ENCODE data around the gene TPSG1. TPM values are rescaled to one million over a fixed set of nuclear protein-coding genes. Genes with fewer than 3 reads are reported as not detected.

TPSG1 gene
- total and polyA plus RNA-seq, 2 of the 13 experiments (the other 11 are each of a cell fraction or from before 2014, with no cell fraction given) = not detected

GRCh38 chr16:1177750-1178149 lies 47.3 kb downstream of the TPSG1 start:
- ChIA-PET CTCF (ENCODE audit: low intra/inter-chr PET ratio, low total read pairs) (no interaction called here), POLR2A (no interaction called here)
- in situ Hi-C loops (cut with HindIII; ENCODE audit: extremely low pct_ligation_motif_present, low pct_unique_long_range_greater_than_20kb) = no loop called here
- ATAC-seq (no peak), FAIRE-seq (no peak), DNase-seq (ENCODE audit: low spot score) (no peak)
- Histone ChIP-seq H3K9me3 (ENCODE audit: low read length) (no peaks in the 10 kb centered on the region), H3K4me3 (replicated peaks in 1 of 3; ENCODE audit: insufficient read depth in 1 of 3, low read depth in 2 of 3, low read length in 3 of 3) (no peak overlapping the region), H3K9ac (ENCODE audit: insufficient read depth, low read depth, low read length) (no peak overlapping the region), H3K4me2 (ENCODE audit: low read depth, low read length) (no peak overlapping the region), H3K79me2 (ENCODE audit: insufficient read depth, low read length) (no peaks in the 10 kb centered on the region), H3K4me1 (ENCODE audit: insufficient read depth, low read length) (peaks cover 44% of the 10 kb centered on the region), H4K20me1 (ENCODE audit: insufficient read depth, low read length) (peaks cover 9% of the 10 kb centered on the region; the same call in 1 of the 2 replicates), H3K27me3 (ENCODE audit: control insufficient read depth in 1 of 2, insufficient read depth in 2 of 2, low read length in 2 of 2) (peaks cover 0 to 59% of the 10 kb centered on the region in 2 experiments), H3K27ac (ENCODE audit: extremely low read length, insufficient read depth, low read length) (no peak overlapping the region), H2AFZ (ENCODE audit: low read length) (no peak overlapping the region), H3K36me3 (replicated peaks in 1 of 2; ENCODE audit: control insufficient read depth in 1 of 2, insufficient read depth in 2 of 2, low read length in 2 of 2) (no peaks in the 10 kb centered on the region)
- 25% methylated on average over 8 of the region's 13 CpGs for WGBS (ENCODE audit: low lambda C conversion rate)
- intact Hi-C loops (cut with micrococcal nuclease; ENCODE audit: unreplicated experiment) = no loop called here
- no TSS peak for BruUV-seq (replicated peaks)
- TF ChIP-seq, protein P1, sequence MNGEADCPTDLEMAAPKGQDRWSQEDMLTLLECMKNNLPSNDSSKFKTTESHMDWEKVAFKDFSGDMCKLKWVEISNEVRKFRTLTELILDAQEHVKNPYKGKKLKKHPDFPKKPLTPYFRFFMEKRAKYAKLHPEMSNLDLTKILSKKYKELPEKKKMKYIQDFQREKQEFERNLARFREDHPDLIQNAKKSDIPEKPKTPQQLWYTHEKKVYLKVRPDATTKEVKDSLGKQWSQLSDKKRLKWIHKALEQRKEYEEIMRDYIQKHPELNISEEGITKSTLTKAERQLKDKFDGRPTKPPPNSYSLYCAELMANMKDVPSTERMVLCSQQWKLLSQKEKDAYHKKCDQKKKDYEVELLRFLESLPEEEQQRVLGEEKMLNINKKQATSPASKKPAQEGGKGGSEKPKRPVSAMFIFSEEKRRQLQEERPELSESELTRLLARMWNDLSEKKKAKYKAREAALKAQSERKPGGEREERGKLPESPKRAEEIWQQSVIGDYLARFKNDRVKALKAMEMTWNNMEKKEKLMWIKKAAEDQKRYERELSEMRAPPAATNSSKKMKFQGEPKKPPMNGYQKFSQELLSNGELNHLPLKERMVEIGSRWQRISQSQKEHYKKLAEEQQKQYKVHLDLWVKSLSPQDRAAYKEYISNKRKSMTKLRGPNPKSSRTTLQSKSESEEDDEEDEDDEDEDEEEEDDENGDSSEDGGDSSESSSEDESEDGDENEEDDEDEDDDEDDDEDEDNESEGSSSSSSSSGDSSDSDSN (CRISPR knock-in tag; IDR thresholded peaks at IDR 0.05) = no peak
- no peak for TF ChIP-seq IKZF5 (CRISPR knock-in tag; IDR thresholded peaks at IDR 0.05)
- no peak for TF ChIP-seq ZNF841 (CRISPR knock-in tag; IDR thresholded peaks at IDR 0.05; ENCODE audit: borderline replicate concordance)
- no peak for TF ChIP-seq GMEB1 (CRISPR knock-in tag; IDR thresholded peaks at IDR 0.05; ENCODE audit: borderline replicate concordance)
- TF ChIP-seq ZFP36 (IDR thresholded peaks at IDR 0.05; ENCODE audit: borderline replicate concordance, low read depth, low read length, partially characterized antibody) = no peak
- TF ChIP-seq, protein P2, sequence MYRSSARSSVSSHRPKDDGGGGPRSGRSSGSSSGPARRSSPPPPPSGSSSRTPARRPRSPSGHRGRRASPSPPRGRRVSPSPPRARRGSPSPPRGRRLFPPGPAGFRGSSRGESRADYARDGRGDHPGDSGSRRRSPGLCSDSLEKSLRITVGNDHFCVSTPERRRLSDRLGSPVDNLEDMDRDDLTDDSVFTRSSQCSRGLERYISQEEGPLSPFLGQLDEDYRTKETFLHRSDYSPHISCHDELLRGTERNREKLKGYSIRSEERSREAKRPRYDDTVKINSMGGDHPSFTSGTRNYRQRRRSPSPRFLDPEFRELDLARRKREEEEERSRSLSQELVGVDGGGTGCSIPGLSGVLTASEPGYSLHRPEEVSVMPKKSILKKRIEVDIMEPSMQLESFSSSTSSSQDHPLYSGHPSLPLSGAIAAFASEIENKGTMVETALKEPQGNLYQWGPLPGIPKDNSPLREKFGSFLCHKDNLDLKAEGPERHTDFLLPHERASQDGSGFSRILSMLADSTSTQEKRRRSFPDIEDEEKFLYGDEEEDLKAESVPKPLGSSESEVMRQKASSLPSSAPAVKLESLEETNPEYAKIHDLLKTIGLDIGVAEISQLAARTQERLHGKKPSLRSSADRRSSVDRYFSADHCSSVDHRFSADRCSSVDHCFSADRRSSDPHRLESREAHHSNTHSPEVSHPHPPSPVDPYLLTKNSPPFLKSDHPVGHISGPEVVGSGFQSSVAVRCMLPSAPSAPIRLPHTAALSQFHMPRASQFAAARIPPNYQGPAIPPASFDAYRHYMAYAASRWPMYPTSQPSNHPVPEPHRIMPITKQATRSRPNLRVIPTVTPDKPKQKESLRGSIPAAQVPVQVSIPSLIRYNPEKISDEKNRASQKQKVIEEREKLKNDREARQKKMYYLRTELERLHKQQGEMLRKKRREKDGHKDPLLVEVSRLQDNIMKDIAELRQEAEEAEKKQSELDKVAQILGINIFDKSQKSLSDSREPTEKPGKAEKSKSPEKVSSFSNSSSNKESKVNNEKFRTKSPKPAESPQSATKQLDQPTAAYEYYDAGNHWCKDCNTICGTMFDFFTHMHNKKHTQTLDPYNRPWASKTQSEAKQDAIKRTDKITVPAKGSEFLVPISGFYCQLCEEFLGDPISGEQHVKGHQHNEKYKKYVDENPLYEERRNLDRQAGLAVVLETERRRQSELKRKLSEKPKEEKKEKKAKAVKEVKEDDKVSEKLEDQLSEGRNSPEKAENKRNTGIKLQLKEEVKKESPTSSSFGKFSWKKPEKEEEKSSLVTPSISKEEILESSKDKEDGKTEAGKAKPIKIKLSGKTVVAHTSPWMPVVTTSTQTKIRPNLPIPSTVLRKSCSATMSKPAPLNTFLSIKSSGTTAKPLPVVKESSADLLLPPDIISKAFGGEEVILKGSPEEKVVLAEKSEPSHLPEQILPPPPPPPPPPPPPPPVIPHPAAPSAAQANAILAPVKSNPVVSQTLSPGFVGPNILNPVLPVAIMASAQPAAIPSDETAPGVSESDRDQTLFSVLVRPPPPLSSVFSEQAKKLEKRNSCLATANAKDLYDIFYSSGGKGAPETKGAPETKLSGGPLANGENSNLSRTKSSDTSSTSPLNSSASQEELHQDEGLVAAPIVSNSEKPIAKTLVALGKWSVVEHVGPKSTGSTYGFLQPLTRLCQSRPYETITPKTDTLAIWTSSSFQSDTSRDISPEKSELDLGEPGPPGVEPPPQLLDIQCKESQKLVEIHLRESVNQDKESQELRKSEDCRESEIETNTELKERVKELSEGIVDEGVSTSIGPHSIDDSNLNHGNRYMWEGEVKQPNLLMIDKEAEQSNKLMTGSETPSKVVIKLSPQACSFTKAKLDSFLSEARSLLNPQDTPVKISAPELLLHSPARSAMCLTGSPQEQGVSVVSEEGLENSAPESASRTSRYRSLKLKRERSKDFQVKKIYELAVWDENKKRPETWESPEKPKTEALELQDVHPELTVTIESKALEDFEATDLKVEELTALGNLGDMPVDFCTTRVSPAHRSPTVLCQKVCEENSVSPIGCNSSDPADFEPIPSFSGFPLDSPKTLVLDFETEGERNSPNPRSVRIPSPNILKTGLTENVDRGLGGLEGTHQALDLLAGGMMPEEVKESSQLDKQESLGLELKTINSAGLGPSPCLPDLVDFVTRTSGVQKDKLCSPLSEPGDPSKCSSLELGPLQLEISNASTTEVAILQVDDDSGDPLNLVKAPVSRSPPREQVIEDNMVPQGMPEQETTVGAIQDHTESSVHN (CRISPR knock-in tag; IDR thresholded peaks at IDR 0.05) = no peak
- no peak for TF ChIP-seq HCFC1 (IDR thresholded peaks at IDR 0.05; ENCODE audit: low read depth, low read length)
- no peak for TF ChIP-seq MAFG (CRISPR knock-in tag; IDR thresholded peaks at IDR 0.05)
- no peak for TF ChIP-seq RAD51 (IDR thresholded peaks at IDR 0.05; ENCODE audit: borderline replicate concordance)
- no peak for TF ChIP-seq NFE2L1 (CRISPR knock-in tag; IDR thresholded peaks at IDR 0.05; ENCODE audit: borderline replicate concordance)

All from HepG2 (cell line).